ENCODE results near the gene SLC66A3.

The SLC66A3 gene

DNA sequence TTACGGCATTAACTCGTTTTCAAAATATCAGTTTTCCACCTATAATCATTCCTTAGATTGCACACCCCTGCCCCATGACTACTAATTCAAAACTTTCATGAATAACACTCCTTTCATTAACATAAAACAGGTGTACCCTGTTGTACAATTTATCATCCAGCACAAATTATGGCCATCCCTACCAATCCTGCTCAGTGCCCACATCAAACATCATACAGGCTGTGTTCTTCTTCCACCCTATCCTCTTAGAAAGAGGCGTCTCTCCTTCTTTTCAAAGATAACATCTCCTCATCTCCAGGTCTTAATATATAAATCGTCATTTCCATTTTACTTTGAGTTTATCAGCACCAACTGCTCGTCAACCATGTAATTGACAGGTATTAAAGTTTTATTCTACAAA is 67.6 kb downstream of the SLC66A3 start:
- no peak for DNase-seq (ENCODE audit: low read depth)
- TF ChIP-seq, protein P1, sequence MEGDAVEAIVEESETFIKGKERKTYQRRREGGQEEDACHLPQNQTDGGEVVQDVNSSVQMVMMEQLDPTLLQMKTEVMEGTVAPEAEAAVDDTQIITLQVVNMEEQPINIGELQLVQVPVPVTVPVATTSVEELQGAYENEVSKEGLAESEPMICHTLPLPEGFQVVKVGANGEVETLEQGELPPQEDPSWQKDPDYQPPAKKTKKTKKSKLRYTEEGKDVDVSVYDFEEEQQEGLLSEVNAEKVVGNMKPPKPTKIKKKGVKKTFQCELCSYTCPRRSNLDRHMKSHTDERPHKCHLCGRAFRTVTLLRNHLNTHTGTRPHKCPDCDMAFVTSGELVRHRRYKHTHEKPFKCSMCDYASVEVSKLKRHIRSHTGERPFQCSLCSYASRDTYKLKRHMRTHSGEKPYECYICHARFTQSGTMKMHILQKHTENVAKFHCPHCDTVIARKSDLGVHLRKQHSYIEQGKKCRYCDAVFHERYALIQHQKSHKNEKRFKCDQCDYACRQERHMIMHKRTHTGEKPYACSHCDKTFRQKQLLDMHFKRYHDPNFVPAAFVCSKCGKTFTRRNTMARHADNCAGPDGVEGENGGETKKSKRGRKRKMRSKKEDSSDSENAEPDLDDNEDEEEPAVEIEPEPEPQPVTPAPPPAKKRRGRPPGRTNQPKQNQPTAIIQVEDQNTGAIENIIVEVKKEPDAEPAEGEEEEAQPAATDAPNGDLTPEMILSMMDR (IDR thresholded peaks at IDR 0.05; ENCODE audit: control insufficient read depth, extremely low read depth, insufficient read depth): no peak
- no peak overlapping the region for H3K4me3 ChIP-seq (ENCODE audit: low read depth, low read length)

DNA sequence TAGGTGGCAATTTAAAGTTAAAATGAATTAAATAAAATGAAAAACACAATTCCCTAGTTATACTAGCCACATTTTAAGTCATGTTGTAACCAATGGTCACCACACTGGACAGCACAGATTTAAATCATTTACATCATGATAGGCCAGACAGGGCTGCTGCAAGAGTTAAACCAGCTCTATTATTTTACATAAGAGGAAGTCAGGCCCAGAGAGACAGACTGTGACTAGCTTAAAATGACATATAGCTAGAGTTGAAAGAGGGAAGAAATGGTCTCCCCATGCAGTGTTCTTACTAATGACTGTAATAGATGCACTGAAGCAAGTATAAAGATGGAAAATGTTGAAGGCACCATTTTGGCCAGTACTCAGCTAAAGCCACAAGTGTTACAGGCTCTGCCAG is 69.6 kb downstream of the SLC66A3 start:
- H3K4me3 ChIP-seq (ENCODE audit: low read depth, low read length): no peak overlapping the region
- TF ChIP-seq, protein P1 (IDR thresholded peaks at IDR 0.05; ENCODE audit: control insufficient read depth, extremely low read depth, insufficient read depth): no peak
- no peak for DNase-seq (ENCODE audit: low read depth)

DNA sequence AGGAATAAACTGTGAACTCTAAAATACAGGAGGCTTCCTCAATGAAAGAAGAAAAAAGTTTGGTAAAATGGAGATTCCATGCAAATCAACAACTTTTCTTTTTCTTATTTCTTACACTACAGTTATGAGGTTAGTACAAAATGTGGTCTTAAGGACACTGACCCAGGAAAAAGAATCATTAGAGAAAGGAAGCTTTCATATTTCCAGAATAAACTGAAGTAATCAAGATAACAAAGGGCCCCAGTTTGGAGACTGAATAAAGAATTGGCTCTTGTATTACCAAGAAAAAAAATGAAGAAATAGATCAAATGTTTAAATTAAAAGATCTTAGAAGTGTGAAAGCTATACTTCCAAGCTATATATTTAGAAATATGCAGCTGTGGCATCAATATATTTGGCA is 72.3 kb downstream of the SLC66A3 start:
- no peak overlapping the region for H3K4me3 ChIP-seq (ENCODE audit: low read depth, low read length)
- TF ChIP-seq, protein P1 (IDR thresholded peaks at IDR 0.05; ENCODE audit: control insufficient read depth, extremely low read depth, insufficient read depth): no peak
- DNase-seq (ENCODE audit: low read depth): no peak

Data from LNCaP clone FGC (cell line).